HepG2 (cell line): ENCODE results near the gene DLL4. TPM values are rescaled to one million over a fixed set of nuclear protein-coding genes. Genes with fewer than 3 reads are reported as not detected.

ENCODE experiments used
- ARHGAP35 ChIP-seq: sonication (generic); formaldehyde crosslinking; IDR thresholded peaks from 2 replicates; pipeline ENCODE4 v1.9.0; 2022; ENCODE audit warnings: mild to moderate bottlenecking, inconsistent platforms, moderate library complexity, missing genetic modification reagents, borderline replicate concordance
- ELF1 ChIP-seq: sonication (generic); formaldehyde crosslinking; IDR thresholded peaks from 2 replicates; pipeline ENCODE4 v1.4.0; 2020; ENCODE audit warnings: missing genetic modification reagents
- HOXA9 ChIP-seq: sonication (generic); formaldehyde crosslinking; IDR thresholded peaks from 2 replicates; pipeline ENCODE4 v1.8.1; 2022; ENCODE audit warnings: missing genetic modification reagents, mild to moderate bottlenecking, moderate library complexity, borderline replicate concordance
- IKZF4 ChIP-seq: sonication (generic); formaldehyde crosslinking; IDR thresholded peaks from 2 replicates; pipeline ENCODE4 v1.5.1; 2020; ENCODE audit warnings: borderline replicate concordance, mild to moderate bottlenecking, low read depth, missing genetic modification reagents; ENCODE audit errors: not compliant biosample characterization
- KDM2A ChIP-seq: sonication (generic); formaldehyde crosslinking; IDR thresholded peaks from 2 replicates; pipeline ENCODE4 v1.4.0; 2020; ENCODE audit warnings: low read depth, missing genetic modification reagents, borderline replicate concordance
- RFXANK ChIP-seq: IDR thresholded peaks from 2 replicates; pipeline ENCODE4 v1.6.1; 2016
- SIX1 ChIP-seq: sonication (generic); formaldehyde crosslinking; IDR thresholded peaks from 2 replicates; pipeline ENCODE4 v1.4.0; 2020; ENCODE audit warnings: missing genetic modification reagents, borderline replicate concordance
- WIZ ChIP-seq: sonication (generic); formaldehyde crosslinking; IDR thresholded peaks from 2 replicates; pipeline ENCODE4 v1.5.1; 2020; ENCODE audit warnings: mild to moderate bottlenecking, missing genetic modification reagents
- ZBTB20 ChIP-seq: sonication (generic); formaldehyde crosslinking; IDR thresholded peaks from 2 replicates; pipeline ENCODE4 v1.8.1; 2023; ENCODE audit warnings: missing genetic modification reagents, low read depth, mild to moderate bottlenecking, borderline replicate concordance
- ZFP1 ChIP-seq: IDR thresholded peaks from 2 replicates; pipeline ENCODE4 v1.6.1; 2016
- ZNF280D ChIP-seq: sonication (generic); formaldehyde crosslinking; IDR thresholded peaks from 2 replicates; pipeline ENCODE4 v1.5.1; 2020; ENCODE audit warnings: mild to moderate bottlenecking, missing genetic modification reagents
- ZNF570 ChIP-seq: sonication (generic); formaldehyde crosslinking; IDR thresholded peaks from 2 replicates; pipeline ENCODE4 v1.4.0; 2020; ENCODE audit warnings: mild to moderate bottlenecking, missing genetic modification reagents, borderline replicate concordance
- ZNF660 ChIP-seq: sonication (generic); formaldehyde crosslinking; IDR thresholded peaks from 2 replicates; pipeline ENCODE4 v1.5.1; 2020; ENCODE audit warnings: mild to moderate bottlenecking, low read depth, missing genetic modification reagents, borderline replicate concordance
- ZNF678 ChIP-seq: sonication (generic); formaldehyde crosslinking; IDR thresholded peaks from 2 replicates; pipeline ENCODE4 v1.4.0; 2020; ENCODE audit warnings: mild to moderate bottlenecking, missing genetic modification reagents
- ZSCAN9 ChIP-seq: IDR thresholded peaks from 2 replicates; pipeline ENCODE4 v1.6.1; 2016; ENCODE audit warnings: borderline replicate concordance
- polyA plus RNA-seq, 8 experiments: library from polyadenylated mRNA; depleted of rRNA in 3 of 8; stranded (reverse) in 7 of 8; unstranded in 1 of 8; fragments of >200 nt; fragmentation: Illumina TruSeq in 4 of 8; extraction: Trizol in 4 of 8; gene quantifications; 2 replicates each; pipeline versions ENCODE4 v1.2.1 to v1.2.3, GENCODE V29; 2011 to 2016; ENCODE audit warnings: low read depth in 4 of 8, missing spikeins in 1 of 8, mixed read lengths in 1 of 8; ENCODE audit not compliant: insufficient read depth in 1 of 8
- total RNA-seq, 5 experiments: library from RNA; depleted of rRNA; stranded (reverse); fragments of >200 nt; fragmentation: Illumina TruSeq; extraction: Trizol; gene quantifications; 2 replicates each; pipeline ENCODE4 v1.2.3, GENCODE V29; 2016; ENCODE audit warnings: low read depth in 1 of 5
- TF ChIP-seq, protein P1 (sequence below): sonication (generic); formaldehyde crosslinking; IDR thresholded peaks from 2 replicates; pipeline ENCODE4 v1.9.0; 2021; ENCODE audit warnings: missing genetic modification reagents, borderline replicate concordance
- TF ChIP-seq, protein P2 (sequence below): sonication (generic); formaldehyde crosslinking; IDR thresholded peaks from 2 replicates; pipeline ENCODE4 v1.4.0; 2020; ENCODE audit warnings: missing genetic modification reagents, borderline replicate concordance
- TF ChIP-seq, protein P3 (sequence below): sonication (generic); formaldehyde crosslinking; IDR thresholded peaks from 2 replicates; pipeline ENCODE4 v1.4.0; 2020; ENCODE audit warnings: mild to moderate bottlenecking, low read depth, missing genetic modification reagents

The DLL4 gene
- total and polyA plus RNA-seq, 2 of the 13 experiments (the other 11 are each of a cell fraction or from before 2014, with no cell fraction given), result 0.20 to 0.25 TPM

GRCh38 chr15:40928821-40929659, at the start of gene DLL4 (continued):
- no peak for TF ChIP-seq SIX1 (CRISPR knock-in tag)
- TF ChIP-seq RFXANK (CRISPR knock-in tag), result no peak
- no peak for TF ChIP-seq ZNF570
- TF ChIP-seq ZNF660 (CRISPR knock-in tag), result no peak
- TF ChIP-seq, protein P1, sequence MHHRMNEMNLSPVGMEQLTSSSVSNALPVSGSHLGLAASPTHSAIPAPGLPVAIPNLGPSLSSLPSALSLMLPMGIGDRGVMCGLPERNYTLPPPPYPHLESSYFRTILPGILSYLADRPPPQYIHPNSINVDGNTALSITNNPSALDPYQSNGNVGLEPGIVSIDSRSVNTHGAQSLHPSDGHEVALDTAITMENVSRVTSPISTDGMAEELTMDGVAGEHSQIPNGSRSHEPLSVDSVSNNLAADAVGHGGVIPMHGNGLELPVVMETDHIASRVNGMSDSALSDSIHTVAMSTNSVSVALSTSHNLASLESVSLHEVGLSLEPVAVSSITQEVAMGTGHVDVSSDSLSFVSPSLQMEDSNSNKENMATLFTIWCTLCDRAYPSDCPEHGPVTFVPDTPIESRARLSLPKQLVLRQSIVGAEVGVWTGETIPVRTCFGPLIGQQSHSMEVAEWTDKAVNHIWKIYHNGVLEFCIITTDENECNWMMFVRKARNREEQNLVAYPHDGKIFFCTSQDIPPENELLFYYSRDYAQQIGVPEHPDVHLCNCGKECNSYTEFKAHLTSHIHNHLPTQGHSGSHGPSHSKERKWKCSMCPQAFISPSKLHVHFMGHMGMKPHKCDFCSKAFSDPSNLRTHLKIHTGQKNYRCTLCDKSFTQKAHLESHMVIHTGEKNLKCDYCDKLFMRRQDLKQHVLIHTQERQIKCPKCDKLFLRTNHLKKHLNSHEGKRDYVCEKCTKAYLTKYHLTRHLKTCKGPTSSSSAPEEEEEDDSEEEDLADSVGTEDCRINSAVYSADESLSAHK, result no peak
- TF ChIP-seq ZNF280D, result no peak
- peak; percentile 36; the same call in 1 of the 2 replicates for TF ChIP-seq KDM2A
- TF ChIP-seq ELF1 (CRISPR knock-in tag), result no peak
- 0 out of 2 replicates have a peak, but pooled peaks have one; percentile 58 for TF ChIP-seq WIZ (CRISPR knock-in tag)
- TF ChIP-seq ZSCAN9 (CRISPR knock-in tag), result no peak
- no peak for TF ChIP-seq ARHGAP35
- TF ChIP-seq ZFP1, result no peak
- TF ChIP-seq ZBTB20 (CRISPR knock-in tag), result no peak
- no peak for TF ChIP-seq ZNF678
- TF ChIP-seq, protein P2, sequence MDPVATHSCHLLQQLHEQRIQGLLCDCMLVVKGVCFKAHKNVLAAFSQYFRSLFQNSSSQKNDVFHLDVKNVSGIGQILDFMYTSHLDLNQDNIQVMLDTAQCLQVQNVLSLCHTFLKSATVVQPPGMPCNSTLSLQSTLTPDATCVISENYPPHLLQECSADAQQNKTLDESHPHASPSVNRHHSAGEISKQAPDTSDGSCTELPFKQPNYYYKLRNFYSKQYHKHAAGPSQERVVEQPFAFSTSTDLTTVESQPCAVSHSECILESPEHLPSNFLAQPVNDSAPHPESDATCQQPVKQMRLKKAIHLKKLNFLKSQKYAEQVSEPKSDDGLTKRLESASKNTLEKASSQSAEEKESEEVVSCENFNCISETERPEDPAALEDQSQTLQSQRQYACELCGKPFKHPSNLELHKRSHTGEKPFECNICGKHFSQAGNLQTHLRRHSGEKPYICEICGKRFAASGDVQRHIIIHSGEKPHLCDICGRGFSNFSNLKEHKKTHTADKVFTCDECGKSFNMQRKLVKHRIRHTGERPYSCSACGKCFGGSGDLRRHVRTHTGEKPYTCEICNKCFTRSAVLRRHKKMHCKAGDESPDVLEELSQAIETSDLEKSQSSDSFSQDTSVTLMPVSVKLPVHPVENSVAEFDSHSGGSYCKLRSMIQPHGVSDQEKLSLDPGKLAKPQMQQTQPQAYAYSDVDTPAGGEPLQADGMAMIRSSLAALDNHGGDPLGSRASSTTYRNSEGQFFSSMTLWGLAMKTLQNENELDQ (CRISPR knock-in tag), result no peak
- TF ChIP-seq IKZF4 (CRISPR knock-in tag), result no peak
- TF ChIP-seq, protein P3, sequence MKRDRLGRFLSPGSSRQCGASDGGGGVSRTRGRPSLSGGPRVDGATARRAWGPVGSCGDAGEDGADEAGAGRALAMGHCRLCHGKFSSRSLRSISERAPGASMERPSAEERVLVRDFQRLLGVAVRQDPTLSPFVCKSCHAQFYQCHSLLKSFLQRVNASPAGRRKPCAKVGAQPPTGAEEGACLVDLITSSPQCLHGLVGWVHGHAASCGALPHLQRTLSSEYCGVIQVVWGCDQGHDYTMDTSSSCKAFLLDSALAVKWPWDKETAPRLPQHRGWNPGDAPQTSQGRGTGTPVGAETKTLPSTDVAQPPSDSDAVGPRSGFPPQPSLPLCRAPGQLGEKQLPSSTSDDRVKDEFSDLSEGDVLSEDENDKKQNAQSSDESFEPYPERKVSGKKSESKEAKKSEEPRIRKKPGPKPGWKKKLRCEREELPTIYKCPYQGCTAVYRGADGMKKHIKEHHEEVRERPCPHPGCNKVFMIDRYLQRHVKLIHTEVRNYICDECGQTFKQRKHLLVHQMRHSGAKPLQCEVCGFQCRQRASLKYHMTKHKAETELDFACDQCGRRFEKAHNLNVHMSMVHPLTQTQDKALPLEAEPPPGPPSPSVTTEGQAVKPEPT (CRISPR knock-in tag), result no peak
- no peak for TF ChIP-seq HOXA9 (CRISPR knock-in tag)
